ENCODE measurements around the gene SOBP. TPM values are rescaled to one million over a fixed set of nuclear protein-coding genes. Genes with fewer than 3 reads are reported as not detected.

SOBP gene
- total RNA-seq, 2 donors from 2014 or later: 10.3 to 11.1 TPM

GRCh38 chr6:107689190-107689589 lies 199.3 kb downstream of the SOBP start:
- no peaks in the 10 kb centered on the region for H3K9me3 ChIP-seq
- peaks cover 0 to 16% of the 10 kb centered on the region in 2 donors for H3K4me1 ChIP-seq (ENCODE audit: control insufficient read depth in 1 of 2, low read depth in 2 of 2)
- DNase-seq (ENCODE audit: low spot score) (no peak), ATAC-seq (ENCODE audit: insufficient number of reproducible peaks, low FRiP score, low read depth) (no peak)
- no peak overlapping the region for H3K27ac ChIP-seq
- H3K4me3 ChIP-seq: no peak overlapping the region
- TF ChIP-seq, protein P1, sequence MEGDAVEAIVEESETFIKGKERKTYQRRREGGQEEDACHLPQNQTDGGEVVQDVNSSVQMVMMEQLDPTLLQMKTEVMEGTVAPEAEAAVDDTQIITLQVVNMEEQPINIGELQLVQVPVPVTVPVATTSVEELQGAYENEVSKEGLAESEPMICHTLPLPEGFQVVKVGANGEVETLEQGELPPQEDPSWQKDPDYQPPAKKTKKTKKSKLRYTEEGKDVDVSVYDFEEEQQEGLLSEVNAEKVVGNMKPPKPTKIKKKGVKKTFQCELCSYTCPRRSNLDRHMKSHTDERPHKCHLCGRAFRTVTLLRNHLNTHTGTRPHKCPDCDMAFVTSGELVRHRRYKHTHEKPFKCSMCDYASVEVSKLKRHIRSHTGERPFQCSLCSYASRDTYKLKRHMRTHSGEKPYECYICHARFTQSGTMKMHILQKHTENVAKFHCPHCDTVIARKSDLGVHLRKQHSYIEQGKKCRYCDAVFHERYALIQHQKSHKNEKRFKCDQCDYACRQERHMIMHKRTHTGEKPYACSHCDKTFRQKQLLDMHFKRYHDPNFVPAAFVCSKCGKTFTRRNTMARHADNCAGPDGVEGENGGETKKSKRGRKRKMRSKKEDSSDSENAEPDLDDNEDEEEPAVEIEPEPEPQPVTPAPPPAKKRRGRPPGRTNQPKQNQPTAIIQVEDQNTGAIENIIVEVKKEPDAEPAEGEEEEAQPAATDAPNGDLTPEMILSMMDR (IDR thresholded peaks at IDR 0.05): no peak
- no peaks in the 10 kb centered on the region for H3K36me3 ChIP-seq
- H3K27me3 ChIP-seq (replicated peaks; ENCODE audit: insufficient read depth): no peaks in the 10 kb centered on the region

- Histone ChIP-seq H3K27ac (no peak overlapping the region), H3K4me1 (ENCODE audit: control insufficient read depth in 1 of 2, low read depth in 2 of 2) (peaks cover 0 to 16% of the 10 kb centered on the region in 2 donors), H3K27me3 (replicated peaks; ENCODE audit: insufficient read depth) (no peaks in the 10 kb centered on the region), H3K9me3 (no peaks in the 10 kb centered on the region), H3K4me3 (no peak overlapping the region), H3K36me3 (no peaks in the 10 kb centered on the region)
- DNase-seq (ENCODE audit: low spot score) (no peak), ATAC-seq (ENCODE audit: insufficient number of reproducible peaks, low FRiP score, low read depth) (no peak)
- TF ChIP-seq, protein P1 (IDR thresholded peaks at IDR 0.05): no peak
Measured at GRCh38 chr6:107689951-107690642, 200.2 kb downstream of the SOBP start.

- DNase-seq (ENCODE audit: low spot score) (no peak), ATAC-seq (ENCODE audit: insufficient number of reproducible peaks, low FRiP score, low read depth) (no peak)
- H3K27ac ChIP-seq: no peak overlapping the region
- H3K4me3 ChIP-seq: no peak overlapping the region
- H3K27me3 ChIP-seq (replicated peaks; ENCODE audit: insufficient read depth): no peaks in the 10 kb centered on the region
- TF ChIP-seq, protein P1 (IDR thresholded peaks at IDR 0.05): no peak
- no peaks in the 10 kb centered on the region for H3K9me3 ChIP-seq
- no peaks in the 10 kb centered on the region for H3K36me3 ChIP-seq
- H3K4me1 ChIP-seq (ENCODE audit: control insufficient read depth in 1 of 2, low read depth in 2 of 2): peaks cover 0 to 16% of the 10 kb centered on the region in 2 donors
Measured at GRCh38 chr6:107690643-107691061, 200.7 kb downstream of the SOBP start.

GRCh38 chr6:107691062-107691751 lies 201.3 kb downstream of the SOBP start:
- Histone ChIP-seq H3K4me1 (ENCODE audit: control insufficient read depth in 1 of 2, low read depth in 2 of 2) (peaks cover 0 to 16% of the 10 kb centered on the region in 2 donors), H3K36me3 (no peaks in the 10 kb centered on the region), H3K4me3 (no peak overlapping the region), H3K27ac (no peak overlapping the region), H3K9me3 (no peaks in the 10 kb centered on the region), H3K27me3 (replicated peaks; ENCODE audit: insufficient read depth) (no peaks in the 10 kb centered on the region)
- ATAC-seq (ENCODE audit: insufficient number of reproducible peaks, low FRiP score, low read depth): no peak
- TF ChIP-seq, protein P1 (IDR thresholded peaks at IDR 0.05): no peak
- no peak for DNase-seq (ENCODE audit: low spot score)

DNA sequence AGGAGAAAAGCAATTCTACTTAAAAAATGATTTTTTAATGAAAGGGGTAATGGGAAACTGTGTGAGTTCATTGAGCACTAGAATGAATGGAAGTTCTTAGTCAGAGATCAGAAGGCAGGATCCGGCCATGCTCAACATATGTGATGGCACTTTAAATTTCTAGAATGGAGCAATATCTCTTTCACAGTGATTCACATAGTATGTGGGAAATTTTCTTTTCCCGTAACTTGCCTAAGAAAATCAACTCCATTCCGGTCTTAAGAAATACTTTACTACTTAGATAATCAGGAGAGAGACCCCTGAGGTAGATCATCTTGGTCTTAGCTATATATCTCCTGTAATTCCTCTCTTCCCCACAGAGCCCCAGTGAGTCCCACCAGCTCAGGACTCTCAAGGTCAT lies 202.4 kb downstream of the SOBP start:
- TF ChIP-seq, protein P1 (IDR thresholded peaks at IDR 0.05): no peak
- Histone ChIP-seq H3K27me3 (replicated peaks; ENCODE audit: insufficient read depth) (no peaks in the 10 kb centered on the region), H3K9me3 (no peaks in the 10 kb centered on the region), H3K27ac (no peak overlapping the region), H3K36me3 (no peaks in the 10 kb centered on the region), H3K4me1 (ENCODE audit: control insufficient read depth in 1 of 2, low read depth in 2 of 2) (peaks cover 0 to 16% of the 10 kb centered on the region in 2 donors), H3K4me3 (no peak overlapping the region)
- DNase-seq (ENCODE audit: low spot score) (no peak), ATAC-seq (ENCODE audit: insufficient number of reproducible peaks, low FRiP score, low read depth) (no peak)
